Measurements from ENCODE around the gene DNM3.
"Not testable (repeated sequence)": the region's sequence is repeated elsewhere in the genome, so short reads cannot be mapped to it uniquely, and the experiment has no call there.

DNM3 gene

GRCh38 chr1:172298141-172298540 is 456.8 kb downstream of the DNM3 start:
- no peak for DNase-seq

DNA sequence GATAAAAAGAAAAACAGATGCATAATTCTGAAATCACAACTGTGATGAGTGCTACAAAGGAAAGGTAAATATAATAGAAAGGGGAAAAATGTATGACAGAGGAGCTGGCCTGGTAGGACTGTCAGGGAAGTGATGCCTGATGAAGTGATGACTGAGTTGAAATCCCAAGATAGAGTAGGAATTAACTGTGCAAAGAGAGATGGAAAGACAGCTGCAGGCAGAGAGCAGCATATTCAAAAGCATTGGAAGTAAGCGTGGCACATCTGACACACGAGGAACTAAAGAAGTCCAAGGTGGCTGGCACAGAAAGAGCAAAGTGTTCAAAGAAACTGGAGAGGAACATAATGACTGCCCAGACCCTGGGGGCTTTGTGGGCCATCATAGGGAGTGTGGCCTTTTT is 457.6 kb downstream of the DNM3 start:
- no peak for DNase-seq

DNA sequence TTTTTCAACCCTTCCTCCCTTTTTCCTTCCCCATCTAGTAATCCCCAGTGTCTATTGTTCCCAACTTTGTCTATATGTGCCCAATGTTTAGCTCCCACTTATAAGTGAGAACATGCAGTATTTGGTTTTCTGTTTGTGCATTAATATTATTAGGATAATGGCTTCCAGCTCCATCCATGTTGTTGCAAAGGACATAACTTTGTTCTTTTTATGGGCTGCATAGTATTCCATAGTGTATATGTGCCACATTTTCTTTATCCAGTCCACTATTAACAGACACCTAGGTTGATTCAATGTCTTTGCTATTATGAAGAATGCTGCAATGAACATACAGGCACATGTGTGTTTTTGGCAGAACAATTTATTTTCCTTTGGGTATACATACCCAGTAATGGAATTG is 458.2 kb downstream of the DNM3 start:
- DNase-seq = no peak

DNA sequence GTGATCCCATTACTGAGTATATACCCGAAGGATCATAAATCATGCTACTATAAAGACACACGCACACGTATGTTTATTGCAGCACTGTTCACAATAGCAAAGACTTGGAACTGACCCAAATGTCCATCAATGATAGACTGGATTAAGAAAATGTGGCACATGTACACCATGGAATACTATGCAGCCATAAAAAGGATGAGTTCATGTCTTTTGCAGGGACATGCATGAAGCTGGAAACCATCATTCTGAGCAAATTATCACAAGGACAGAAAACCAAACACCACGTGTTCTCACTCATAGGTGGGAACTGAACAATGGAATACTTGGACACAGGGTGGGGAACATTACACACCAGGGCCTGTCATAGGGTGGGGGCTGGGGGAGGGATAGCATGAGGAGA is 466.2 kb downstream of the DNM3 start:
- DNase-seq = not testable (repeated sequence)

- DNase-seq = no peak
Observed at GRCh38 chr1:172308142-172308541, 466.8 kb downstream of the DNM3 start.

GRCh38 chr1:172308577-172308976 is 467.3 kb downstream of the DNM3 start:
- DNase-seq = no peak

DNA sequence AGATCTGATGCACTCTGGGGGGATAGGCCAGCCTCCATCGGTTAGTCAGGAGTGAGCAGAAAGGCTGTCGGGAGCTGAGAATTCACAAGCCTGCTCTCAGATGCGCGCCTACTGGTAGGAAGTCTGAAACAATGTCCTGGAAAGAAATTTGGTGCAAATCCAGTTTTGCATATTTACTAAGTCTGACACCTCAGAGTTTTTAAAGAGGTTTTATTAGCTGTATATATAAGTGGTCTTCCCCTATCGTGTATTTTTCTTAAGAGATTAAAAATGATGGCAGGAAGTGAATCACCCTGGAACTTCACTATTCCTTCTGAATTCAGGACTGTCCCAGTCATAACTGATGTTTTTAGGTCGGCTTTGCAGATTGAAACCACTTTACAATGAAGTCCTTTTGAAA is 479.4 kb downstream of the DNM3 start:
- no peak for DNase-seq

DNA sequence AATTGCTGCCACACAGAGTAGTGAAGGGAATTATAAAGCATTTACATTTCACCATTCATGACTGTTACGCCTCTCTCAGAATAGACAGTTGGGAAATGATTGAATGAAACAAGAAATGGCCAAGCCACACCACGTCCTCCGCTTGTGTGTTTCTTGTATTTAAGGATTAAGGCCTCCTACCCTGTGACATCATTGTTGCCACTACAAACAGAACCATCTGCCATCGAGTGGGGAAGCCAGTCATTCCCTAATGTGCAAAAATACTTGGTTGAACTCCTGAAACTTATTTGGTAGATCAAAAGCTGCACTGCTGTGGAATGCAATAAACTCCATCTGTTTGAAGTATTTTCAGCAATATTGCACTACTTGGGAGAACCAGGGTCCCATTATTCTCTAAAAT is 480.2 kb downstream of the DNM3 start:
- DNase-seq = no peak

- no peak for DNase-seq
Observed at GRCh38 chr1:172322219-172323061, 481.1 kb downstream of the DNM3 start.

- DNase-seq = no peak
Observed at GRCh38 chr1:172323686-172324085, 482.4 kb downstream of the DNM3 start.

DNA sequence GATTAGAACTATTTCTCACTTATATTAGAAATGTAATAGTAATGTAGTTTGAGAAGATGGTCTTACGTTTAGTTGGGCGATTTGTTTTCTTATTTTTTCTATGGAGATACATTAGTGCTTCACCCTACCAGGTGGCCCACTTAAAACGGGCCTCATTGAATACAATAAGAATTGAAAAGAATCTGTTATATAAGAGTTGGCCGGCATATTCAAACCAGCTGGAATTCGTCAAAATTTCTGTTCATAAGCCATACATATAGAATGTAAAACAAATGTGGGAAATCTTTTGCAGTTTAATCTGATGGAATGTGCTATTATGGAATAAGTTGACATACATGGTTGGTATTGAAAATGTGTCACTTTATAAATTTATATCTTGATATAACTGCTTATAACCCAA is 482.8 kb downstream of the DNM3 start:
- DNase-seq = no peak

DNA sequence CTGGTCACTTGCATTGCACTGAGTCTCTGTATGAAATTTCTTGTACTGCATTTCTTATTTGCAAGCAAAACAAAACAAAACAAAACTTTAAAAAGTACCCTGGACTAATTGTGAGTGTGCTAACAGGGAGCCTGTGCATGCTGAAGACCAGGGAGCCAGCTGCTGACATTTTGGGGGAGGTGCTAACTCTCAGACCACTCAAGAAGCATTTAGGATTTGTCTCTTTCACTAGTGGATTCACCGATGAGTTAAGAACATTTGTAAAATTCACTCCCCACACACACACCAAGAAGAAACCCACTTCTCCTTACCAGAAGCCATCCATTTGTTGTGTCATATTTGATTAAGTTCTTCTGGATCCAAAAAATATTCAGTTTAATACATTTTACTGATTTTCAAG is 483.5 kb downstream of the DNM3 start:
- no peak for DNase-seq

GRCh38 chr1:172325531-172325930 is 484.2 kb downstream of the DNM3 start:
- no peak for DNase-seq

DNA sequence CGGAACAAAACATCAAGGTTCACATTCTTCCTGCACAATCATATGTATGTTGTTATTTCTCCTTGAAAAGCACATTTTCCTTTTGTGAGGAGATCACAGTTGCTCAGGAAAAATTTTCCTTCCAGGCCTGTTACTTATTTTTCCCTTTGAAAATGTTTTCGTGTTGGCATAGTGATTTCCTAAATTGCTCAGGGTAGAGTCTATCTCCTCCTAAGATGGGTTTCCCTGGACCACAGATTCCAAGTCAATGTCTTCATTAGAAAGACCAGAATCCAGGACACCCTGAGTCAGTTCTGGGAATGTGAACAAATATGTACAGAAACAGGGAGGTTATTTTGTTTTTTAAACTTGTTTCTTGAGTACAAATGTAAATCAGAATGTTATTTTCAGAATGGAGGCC is 484.8 kb downstream of the DNM3 start:
- DNase-seq = no peak

DNA sequence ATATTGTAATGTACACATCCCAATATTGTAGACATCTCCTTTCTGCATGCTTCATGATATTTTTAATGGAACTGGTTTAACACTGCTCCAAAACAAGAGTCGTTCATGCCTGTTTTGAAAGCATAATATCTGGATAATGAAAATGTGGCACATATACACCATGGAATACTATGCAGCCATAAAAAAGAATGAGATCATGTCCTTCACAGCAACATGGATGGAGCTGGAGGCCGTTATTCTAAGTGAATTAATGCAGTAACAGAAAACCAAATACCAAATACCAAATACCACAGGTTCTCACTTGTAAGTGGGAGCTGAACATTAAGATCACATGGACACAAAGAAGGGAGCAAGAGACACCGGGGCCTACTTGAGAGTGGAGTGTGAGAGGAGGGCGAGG is 487.0 kb downstream of the DNM3 start:
- DNase-seq = no peak

DNA sequence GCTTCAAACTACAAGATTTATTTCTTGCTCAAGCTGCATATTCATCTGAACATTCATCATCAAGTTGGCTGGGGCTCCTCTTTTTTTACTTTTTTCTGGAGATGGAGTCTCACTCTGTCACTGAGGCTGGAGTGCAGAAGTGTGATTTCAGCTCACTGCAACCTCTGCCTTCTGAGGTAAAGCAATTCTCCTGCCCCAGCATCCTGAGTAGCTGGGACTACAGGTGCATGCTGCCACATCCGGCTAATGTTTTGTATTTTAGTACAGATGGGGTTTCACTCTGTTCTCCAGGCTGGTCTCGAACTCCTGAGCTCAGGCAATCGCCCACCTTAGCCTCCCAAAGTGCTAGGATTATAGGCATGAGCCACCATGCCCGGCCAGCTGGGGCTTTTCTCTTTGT is 490.9 kb downstream of the DNM3 start:
- no peak for DNase-seq

GRCh38 chr1:172335377-172335776 is 494.1 kb downstream of the DNM3 start:
- no peak for DNase-seq

GRCh38 chr1:172338295-172338735 is 497.0 kb downstream of the DNM3 start:
- no peak for DNase-seq

DNA sequence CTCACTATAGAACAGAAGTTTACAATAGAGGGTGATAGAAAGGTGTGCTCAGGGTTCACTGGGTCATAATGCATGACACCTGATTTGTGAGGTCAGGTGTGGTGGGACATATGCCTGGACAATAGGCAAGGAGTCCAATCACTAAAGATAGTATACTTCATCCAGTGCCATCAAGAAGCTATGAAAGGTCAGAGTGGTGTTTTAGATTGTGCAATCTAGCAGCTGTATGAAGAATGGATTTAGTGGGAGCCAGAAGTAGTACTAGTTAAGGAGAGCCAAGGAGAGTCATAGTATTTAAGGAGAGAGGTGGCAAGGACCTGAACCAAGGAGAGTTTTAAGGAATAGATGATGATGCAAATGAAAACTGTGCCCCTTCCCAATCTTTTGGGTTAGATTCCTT is 498.5 kb downstream of the DNM3 start:
- DNase-seq = no peak

- no peak for DNase-seq
Observed at GRCh38 chr1:172340520-172340919, 499.2 kb downstream of the DNM3 start.

- DNase-seq = no peak
Observed at GRCh38 chr1:172341697-172342096, 500.4 kb downstream of the DNM3 start.

DNA sequence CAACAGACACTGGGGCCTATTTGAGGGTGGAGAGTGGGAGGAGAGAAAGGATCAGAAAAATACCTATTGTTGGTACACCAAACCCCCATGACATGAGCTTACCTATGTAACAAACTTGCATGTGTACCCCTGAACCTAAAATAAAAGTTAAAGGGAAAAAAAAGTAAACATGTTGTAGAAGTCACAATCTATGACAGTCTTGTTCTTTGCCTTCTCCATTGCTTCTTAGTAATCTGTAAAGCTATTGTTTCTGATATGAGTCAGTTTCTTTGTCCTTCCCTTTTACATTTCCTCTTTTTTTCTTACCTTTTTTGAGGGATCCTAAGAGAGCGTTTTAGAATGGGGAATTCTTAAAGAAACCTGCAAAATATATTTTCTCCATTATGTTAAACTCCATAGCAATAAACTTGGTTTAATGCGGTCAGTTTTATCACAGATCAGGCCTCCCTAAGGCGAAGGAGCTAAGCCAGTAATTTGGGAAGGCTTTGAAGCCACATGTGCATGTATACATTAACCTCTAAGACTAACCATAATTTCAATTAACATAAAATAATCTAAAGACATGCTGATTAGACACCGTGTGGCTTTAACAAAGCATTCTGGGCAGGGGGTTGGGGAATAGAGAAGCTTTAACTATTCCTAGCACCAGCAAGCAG is 501.4 kb downstream of the DNM3 start:
- DNase-seq = no peak

- no peak for DNase-seq
Observed at GRCh38 chr1:172343240-172344160, 502.2 kb downstream of the DNM3 start.

DNA sequence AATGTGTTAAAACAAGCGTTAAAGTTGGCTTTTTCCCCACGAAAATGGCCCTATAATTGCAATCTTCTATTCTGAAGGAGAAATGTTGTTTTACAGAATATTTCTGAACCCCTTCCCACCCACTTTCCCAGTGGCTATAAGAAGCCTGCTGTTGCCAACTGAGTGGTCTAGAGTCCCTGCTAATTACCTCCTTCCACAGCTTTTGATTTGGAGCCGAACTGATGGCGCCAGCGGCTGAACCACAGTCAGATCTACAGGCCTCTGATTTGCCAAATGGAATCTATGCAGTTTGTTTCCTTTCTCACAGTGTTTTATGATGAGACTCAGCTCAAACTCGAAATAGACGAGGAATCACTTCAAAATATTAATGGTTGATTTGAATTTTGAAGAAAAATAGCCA is 503.1 kb downstream of the DNM3 start:
- no peak for DNase-seq
